ENCODE data around the gene INO80C.

Gene INO80C

DNA sequence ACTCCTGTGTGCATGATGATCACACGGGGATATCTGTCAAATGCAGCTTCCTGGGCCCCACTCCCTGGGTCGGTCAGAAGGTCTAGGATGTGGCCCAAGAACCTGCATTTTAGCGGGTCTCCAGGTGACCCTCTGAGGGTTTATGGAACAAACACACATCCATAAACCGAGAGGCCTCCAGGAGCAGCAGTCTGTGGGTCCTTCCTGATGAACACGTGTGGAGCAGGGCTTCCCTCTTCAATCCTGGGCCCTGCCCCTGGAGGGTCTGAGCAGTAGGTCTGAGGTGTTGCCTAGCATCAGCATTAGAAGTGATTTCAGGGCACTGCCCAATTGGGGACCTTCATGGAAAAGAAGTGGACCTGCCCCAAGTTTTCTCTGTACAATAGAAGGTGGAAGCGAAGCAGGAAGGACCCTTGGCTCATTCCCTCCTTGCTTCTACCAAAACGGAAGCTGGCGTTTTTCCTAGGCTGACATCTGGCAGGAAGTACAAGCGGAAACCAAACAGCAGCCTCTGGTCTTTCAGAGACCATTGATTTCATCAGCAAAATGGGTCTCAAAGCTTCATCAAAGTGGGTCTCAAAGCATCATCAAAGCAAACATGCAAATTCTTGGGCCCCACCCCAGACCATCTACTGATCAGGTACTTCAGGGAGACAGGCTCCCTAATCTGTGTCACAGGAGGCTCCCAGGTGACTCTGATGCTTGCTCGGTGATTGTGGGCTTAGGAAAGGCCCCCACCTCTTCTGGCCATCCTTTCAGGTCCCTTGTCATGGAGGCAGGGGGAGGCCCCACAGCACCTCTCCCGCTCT lies 30.7 kb downstream of the INO80C start:
- ATAC-seq (ENCODE audit: insufficient read depth, low read depth), result no peak
- Histone ChIP-seq H3K4me3 (ENCODE audit: low read depth in 1 of 2, low read length in 2 of 2) (no peak overlapping the region), H3K79me2 (ENCODE audit: insufficient read depth, low read length) (no peaks in the 10 kb centered on the region), H3K9ac (ENCODE audit: low read depth, low read length) (no peak overlapping the region), H2AFZ (ENCODE audit: low read depth, low read length) (no peak overlapping the region), H3K36me3 (ENCODE audit: insufficient read depth, low read length) (no peaks in the 10 kb centered on the region), H4K20me1 (ENCODE audit: insufficient read depth, low read length) (no peaks in the 10 kb centered on the region), H3K27me3 (ENCODE audit: insufficient read depth, low read length, poor library complexity) (no peaks in the 10 kb centered on the region), H3K4me2 (ENCODE audit: insufficient read depth, low read length) (no peak overlapping the region), H3K9me3 (ENCODE audit: insufficient read depth, low read length, severe bottlenecking) (no peaks in the 10 kb centered on the region), H3K4me1 (ENCODE audit: insufficient read depth, low read length) (no peaks in the 10 kb centered on the region), H3K27ac (ENCODE audit: low read length) (no peak overlapping the region)
- TF ChIP-seq EZH2 (IDR thresholded peaks at IDR 0.05; ENCODE audit: borderline replicate concordance, low read depth, low read length, severe bottlenecking), result no peak
- TF ChIP-seq, protein P1, sequence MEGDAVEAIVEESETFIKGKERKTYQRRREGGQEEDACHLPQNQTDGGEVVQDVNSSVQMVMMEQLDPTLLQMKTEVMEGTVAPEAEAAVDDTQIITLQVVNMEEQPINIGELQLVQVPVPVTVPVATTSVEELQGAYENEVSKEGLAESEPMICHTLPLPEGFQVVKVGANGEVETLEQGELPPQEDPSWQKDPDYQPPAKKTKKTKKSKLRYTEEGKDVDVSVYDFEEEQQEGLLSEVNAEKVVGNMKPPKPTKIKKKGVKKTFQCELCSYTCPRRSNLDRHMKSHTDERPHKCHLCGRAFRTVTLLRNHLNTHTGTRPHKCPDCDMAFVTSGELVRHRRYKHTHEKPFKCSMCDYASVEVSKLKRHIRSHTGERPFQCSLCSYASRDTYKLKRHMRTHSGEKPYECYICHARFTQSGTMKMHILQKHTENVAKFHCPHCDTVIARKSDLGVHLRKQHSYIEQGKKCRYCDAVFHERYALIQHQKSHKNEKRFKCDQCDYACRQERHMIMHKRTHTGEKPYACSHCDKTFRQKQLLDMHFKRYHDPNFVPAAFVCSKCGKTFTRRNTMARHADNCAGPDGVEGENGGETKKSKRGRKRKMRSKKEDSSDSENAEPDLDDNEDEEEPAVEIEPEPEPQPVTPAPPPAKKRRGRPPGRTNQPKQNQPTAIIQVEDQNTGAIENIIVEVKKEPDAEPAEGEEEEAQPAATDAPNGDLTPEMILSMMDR (IDR thresholded peaks at IDR 0.05; ENCODE audit: borderline replicate concordance, extremely low read depth, low read length, poor library complexity, severe bottlenecking), result no peak
- DNase-seq, result no peak

DNA sequence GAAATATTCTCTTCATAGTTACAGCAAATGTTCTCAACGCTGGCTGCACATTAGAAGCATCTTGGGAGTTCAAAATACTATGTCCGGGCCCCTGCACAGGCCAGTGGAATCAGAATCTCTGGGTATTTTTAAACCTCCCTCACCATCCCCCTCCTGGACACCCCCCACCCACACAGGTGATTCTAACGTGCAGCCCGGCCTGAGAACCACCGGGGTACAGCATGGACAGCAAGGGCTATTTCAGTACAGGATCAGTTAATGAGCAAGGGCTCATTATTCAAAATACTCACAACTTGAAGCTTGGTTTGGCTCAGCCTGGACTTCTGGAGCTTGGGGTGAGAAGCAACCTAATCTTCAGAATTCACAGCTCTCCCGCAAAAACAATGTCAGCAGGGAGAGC lies 31.4 kb downstream of the INO80C start:
- Histone ChIP-seq H3K79me2 (ENCODE audit: insufficient read depth, low read length) (no peaks in the 10 kb centered on the region), H2AFZ (ENCODE audit: low read depth, low read length) (no peak overlapping the region), H3K4me2 (ENCODE audit: insufficient read depth, low read length) (no peak overlapping the region), H3K4me1 (ENCODE audit: insufficient read depth, low read length) (no peaks in the 10 kb centered on the region), H3K9ac (ENCODE audit: low read depth, low read length) (no peak overlapping the region), H3K27me3 (ENCODE audit: insufficient read depth, low read length, poor library complexity) (no peaks in the 10 kb centered on the region), H3K27ac (ENCODE audit: low read length) (no peak overlapping the region), H3K36me3 (ENCODE audit: insufficient read depth, low read length) (no peaks in the 10 kb centered on the region), H4K20me1 (ENCODE audit: insufficient read depth, low read length) (no peaks in the 10 kb centered on the region), H3K4me3 (ENCODE audit: low read depth in 1 of 2, low read length in 2 of 2) (no peak overlapping the region), H3K9me3 (ENCODE audit: insufficient read depth, low read length, severe bottlenecking) (no peaks in the 10 kb centered on the region)
- TF ChIP-seq EZH2 (IDR thresholded peaks at IDR 0.05; ENCODE audit: borderline replicate concordance, low read depth, low read length, severe bottlenecking), result no peak
- TF ChIP-seq, protein P1 (IDR thresholded peaks at IDR 0.05; ENCODE audit: borderline replicate concordance, extremely low read depth, low read length, poor library complexity, severe bottlenecking), result no peak
- no peak for ATAC-seq (ENCODE audit: insufficient read depth, low read depth)
- DNase-seq, result no peak

GRCh38 chr18:35465329-35465728 lies 32.4 kb downstream of the INO80C start:
- Histone ChIP-seq H4K20me1 (ENCODE audit: insufficient read depth, low read length) (no peaks in the 10 kb centered on the region), H3K4me1 (ENCODE audit: insufficient read depth, low read length) (no peaks in the 10 kb centered on the region), H3K27ac (ENCODE audit: low read length) (no peak overlapping the region), H3K36me3 (ENCODE audit: insufficient read depth, low read length) (no peaks in the 10 kb centered on the region), H2AFZ (ENCODE audit: low read depth, low read length) (no peak overlapping the region), H3K4me2 (ENCODE audit: insufficient read depth, low read length) (no peak overlapping the region), H3K4me3 (ENCODE audit: low read depth in 1 of 2, low read length in 2 of 2) (no peak overlapping the region), H3K27me3 (ENCODE audit: insufficient read depth, low read length, poor library complexity) (no peaks in the 10 kb centered on the region), H3K9ac (ENCODE audit: low read depth, low read length) (no peak overlapping the region), H3K79me2 (ENCODE audit: insufficient read depth, low read length) (no peaks in the 10 kb centered on the region), H3K9me3 (ENCODE audit: insufficient read depth, low read length, severe bottlenecking) (no peaks in the 10 kb centered on the region)
- ATAC-seq (ENCODE audit: insufficient read depth, low read depth), result no peak
- DNase-seq, result no peak
- TF ChIP-seq EZH2 (IDR thresholded peaks at IDR 0.05; ENCODE audit: borderline replicate concordance, low read depth, low read length, severe bottlenecking), result no peak
- TF ChIP-seq, protein P1 (IDR thresholded peaks at IDR 0.05; ENCODE audit: borderline replicate concordance, extremely low read depth, low read length, poor library complexity, severe bottlenecking), result no peak

Data from DND-41 (cell line).